H1 (cell line): Measurements from ENCODE around the gene MYH16. TPM values are rescaled to one million over a fixed set of nuclear protein-coding genes. Genes with fewer than 3 reads are reported as not detected.

ENCODE experiments used
- CTCF ChIA-PET: fragments of 300-600 bp; sonication (Branson Sonifier 250); formaldehyde crosslinking; loops from one replicate; lab custom pipeline; 2021; ENCODE audit not compliant: partially characterized antibody; lab: Charles Lee
- POLR2A ChIA-PET: fragments of 300-600 bp; sonication (Branson Sonifier 250); formaldehyde crosslinking; loops from one replicate; lab custom pipeline; 2021; ENCODE audit warnings: inconsistent platforms; ENCODE audit not compliant: partially characterized antibody; lab: Charles Lee
- DNase-seq, 2 experiments: peaks; one replicate each; pipeline versions ENCODE4 v3.0.0 to v3.0.0-alpha.2; 2010 to 2022; ENCODE audit warnings: low spot score in 2 of 2, low read depth in 1 of 2, mixed read lengths in 1 of 2
- FAIRE-seq: peaks from 2 replicates; lab custom pipeline; 2011; peaks lifted over from hg19 to GRCh38; lab: Jason Lieb, UNC
- H2AFZ ChIP-seq: 2 replicates; pipeline ENCODE4 v1.8.1; 2012; ENCODE audit warnings: low read length, inconsistent platforms
- H2AK5ac ChIP-seq: 2 replicates; pipeline ENCODE4 v1.6.1; 2013; ENCODE audit warnings: low read depth, low read length
- H2BK120ac ChIP-seq: replicated peaks from 2 replicates; pipeline ENCODE3; 2013; ENCODE audit warnings: low read depth, low read length, inconsistent platforms
- H2BK12ac ChIP-seq: 2 replicates; pipeline ENCODE4 v1.6.1; 2013; ENCODE audit warnings: low read depth, low read length
- H2BK15ac ChIP-seq: 2 replicates; pipeline ENCODE4 v1.6.1; 2013; ENCODE audit warnings: low read length
- H2BK20ac ChIP-seq: 2 replicates; pipeline ENCODE4 v1.6.1; 2013; ENCODE audit warnings: low read length
- H2BK5ac ChIP-seq: 2 replicates; pipeline ENCODE4 v1.6.1; 2013; ENCODE audit warnings: low read depth, low read length
- H3K14ac ChIP-seq: 2 replicates; pipeline ENCODE4 v1.6.1; 2013; ENCODE audit warnings: inconsistent platforms; ENCODE audit not compliant: insufficient read length
- H3K18ac ChIP-seq: 2 replicates; pipeline ENCODE4 v1.6.1; 2013; ENCODE audit warnings: low read length; ENCODE audit errors: extremely low read depth
- H3K23ac ChIP-seq: 2 replicates; pipeline ENCODE4 v1.6.1; 2013; ENCODE audit warnings: inconsistent platforms; ENCODE audit not compliant: insufficient read length
- H3K23me2 ChIP-seq: 2 replicates; pipeline ENCODE4 v1.6.1; 2013; ENCODE audit warnings: low read depth, low read length
- H3K27ac ChIP-seq: 2 replicates; pipeline ENCODE4 v1.6.1; 2011; ENCODE audit warnings: low read depth, low read length, inconsistent platforms
- H3K27me3 ChIP-seq, 4 experiments: replicated peaks in 1 of 4; 1 replicate in 1 of 4; 2 replicates in 3 of 4; pipeline versions ENCODE4 v1.6.1 to v1.8.1; 2011 to 2013; ENCODE audit warnings: low read length in 3 of 4, mild to moderate bottlenecking in 3 of 4, inconsistent platforms in 2 of 4, mixed read lengths in 2 of 4, moderate library complexity in 1 of 4; ENCODE audit not compliant: control insufficient read depth in 3 of 4, insufficient read depth in 3 of 4; ENCODE audit errors: extremely low read depth in 1 of 4
- H3K36me3 ChIP-seq, 4 experiments: 2 replicates each; pipeline versions ENCODE4 v1.6.1 to v1.8.1; 2011 to 2013; ENCODE audit warnings: mild to moderate bottlenecking in 4 of 4, low read length in 3 of 4, moderate library complexity in 2 of 4, control low read depth in 1 of 4, inconsistent platforms in 1 of 4; ENCODE audit not compliant: insufficient read depth in 4 of 4, control insufficient read depth in 2 of 4
- H3K4ac ChIP-seq: replicated peaks from 2 replicates; pipeline ENCODE3; 2013; ENCODE audit warnings: low read length, low read depth, mixed read lengths, inconsistent platforms; ENCODE audit not compliant: insufficient read length
- H3K4me1 ChIP-seq, 4 experiments: replicated peaks in 1 of 4; 1 replicate in 1 of 4; 2 replicates in 3 of 4; pipeline versions ENCODE4 v1.6.1 to v1.8.1; 2011 to 2013; ENCODE audit warnings: low read length in 3 of 4, inconsistent platforms in 2 of 4, mixed read lengths in 1 of 4; ENCODE audit not compliant: insufficient read depth in 4 of 4, control insufficient read depth in 3 of 4
- H3K4me2 ChIP-seq, 2 experiments: 2 replicates each; pipeline versions ENCODE4 v1.6.1 to v1.8.1; 2011 to 2013; ENCODE audit warnings: low read depth in 2 of 2, low read length in 2 of 2, control low read depth in 1 of 2, inconsistent platforms in 1 of 2, mild to moderate bottlenecking in 1 of 2; ENCODE audit not compliant: insufficient read depth in 1 of 2
- H3K4me3 ChIP-seq, 4 experiments: fragments of 200-600, 300-600 bp in 1 of 4; sonication (generic), shearing (Covaris generic), sonication (Bioruptor Twin) in 1 of 4; 2 replicates each; pipeline versions ENCODE4 v1.5.1 to v1.8.1; 2011 to 2016; ENCODE audit warnings: low read length in 4 of 4, low read depth in 3 of 4, control low read depth in 2 of 4, inconsistent platforms in 2 of 4, mild to moderate bottlenecking in 2 of 4, mixed read lengths in 1 of 4, moderate library complexity in 1 of 4; ENCODE audit not compliant: insufficient read depth in 2 of 4; ENCODE audit errors: extremely low read depth in 1 of 4
- H3K56ac ChIP-seq: replicated peaks from 2 replicates; pipeline ENCODE3; 2013; ENCODE audit warnings: low read depth, mild to moderate bottlenecking, mixed read lengths, low read length, inconsistent platforms; ENCODE audit not compliant: insufficient read length
- H3K79me1 ChIP-seq: 2 replicates; pipeline ENCODE4 v1.6.1; 2013; ENCODE audit warnings: low read depth, low read length, control low read depth
- H3K79me2 ChIP-seq, 2 experiments: 2 replicates each; pipeline versions ENCODE4 v1.6.1 to v1.8.1; 2012 to 2013; ENCODE audit warnings: low read length in 2 of 2, mild to moderate bottlenecking in 2 of 2, inconsistent platforms in 1 of 2; ENCODE audit not compliant: insufficient read depth in 2 of 2, control insufficient read depth in 1 of 2
- H3K9ac ChIP-seq, 4 experiments: replicated peaks in 1 of 4; 1 replicate in 1 of 4; 2 replicates in 3 of 4; pipeline versions ENCODE4 v1.6.1 to v1.8.1; 2011 to 2013; ENCODE audit warnings: low read depth in 3 of 4, low read length in 3 of 4, control low read depth in 2 of 4, mild to moderate bottlenecking in 2 of 4, moderate library complexity in 2 of 4, inconsistent platforms in 1 of 4; ENCODE audit errors: extremely low read depth in 1 of 4
- H3K9me3 ChIP-seq, 2 experiments: 2 replicates each; pipeline versions ENCODE4 v1.6.1 to v1.8.1; 2012 to 2013; ENCODE audit warnings: mild to moderate bottlenecking in 2 of 2, moderate library complexity in 2 of 2, control low read depth in 1 of 2, inconsistent platforms in 1 of 2, low read depth in 1 of 2, low read length in 1 of 2, mixed read lengths in 1 of 2; ENCODE audit not compliant: insufficient read depth in 2 of 2
- H4K20me1 ChIP-seq, 2 experiments: replicated peaks in 1 of 2; 2 replicates each; pipeline versions ENCODE3 to v1.8.1; 2011 to 2013; ENCODE audit warnings: inconsistent platforms in 2 of 2, low read length in 2 of 2, mild to moderate bottlenecking in 1 of 2; ENCODE audit not compliant: insufficient read depth in 2 of 2, control insufficient read depth in 1 of 2
- H4K5ac ChIP-seq: 2 replicates; pipeline ENCODE4 v1.6.1; 2013; ENCODE audit warnings: low read length, low read depth, mixed read lengths, inconsistent platforms; ENCODE audit not compliant: insufficient read length
- H4K8ac ChIP-seq: 2 replicates; pipeline ENCODE4 v1.8.0; 2013; ENCODE audit warnings: mild to moderate bottlenecking, moderate library complexity, low read length, inconsistent platforms; ENCODE audit not compliant: insufficient read depth; ENCODE audit errors: extremely low read depth
- H4K91ac ChIP-seq: replicated peaks from 2 replicates; pipeline ENCODE3; 2013; ENCODE audit warnings: low read length, mixed read lengths, inconsistent platforms; ENCODE audit not compliant: insufficient read length
- CBX8 ChIP-seq: fragments of 300-800, 300-1000 bp; sonication (generic); IDR thresholded peaks from 2 replicates; pipeline ENCODE4 v1.7.1; 2016; ENCODE audit warnings: low read depth, low read length, borderline replicate concordance
- CHD1 ChIP-seq: IDR thresholded peaks from 2 replicates; pipeline ENCODE4 v1.6.1; 2012; ENCODE audit warnings: low read depth, low read length, improper control_type of control experiment
- GABPA ChIP-seq: IDR thresholded peaks from 2 replicates; pipeline ENCODE4 v1.6.1; 2011; ENCODE audit warnings: mild to moderate bottlenecking, low read length, moderate library complexity, borderline replicate concordance; ENCODE audit not compliant: insufficient read depth
- KDM5A ChIP-seq: fragments of 200-600 bp; IDR thresholded peaks from 2 replicates; pipeline ENCODE4 v1.7.1; 2012; ENCODE audit warnings: mild to moderate bottlenecking, low read length, inconsistent platforms, mixed read lengths
- MAFK ChIP-seq: IDR thresholded peaks from 2 replicates; pipeline ENCODE4 v1.6.1; 2012; ENCODE audit warnings: low read depth, mild to moderate bottlenecking, improper control_type of control experiment, low read length
- SRF ChIP-seq: IDR thresholded peaks from 2 replicates; pipeline ENCODE4 v1.6.1; 2011; ENCODE audit warnings: mild to moderate bottlenecking, low read depth, low read length, moderate library complexity
- ZNF274 ChIP-seq: IDR thresholded peaks from 2 replicates; pipeline ENCODE4 v1.7.0; 2012; ENCODE audit warnings: low read length, borderline replicate concordance; ENCODE audit errors: extremely low read depth
- WGBS, 2 experiments: shearing (Covaris generic) in 1 of 2; methylation state at CpG; one replicate each; pipeline versions ENCODE4 v1.1.6 to v1.1.7; 2013 to 2015; ENCODE audit warnings: low lambda C conversion rate in 2 of 2, mixed read lengths in 2 of 2, inconsistent platforms in 1 of 2, low coverage in 1 of 2, missing lambda C conversion rate in 1 of 2; ENCODE audit not compliant: insufficient replicate concordance in 2 of 2, insufficient coverage in 1 of 2, insufficient read length in 1 of 2; ENCODE audit errors: extremely low coverage in 1 of 2, missing lambda C conversion rate in 1 of 2; 5-methylcytosine and 5-hydroxymethylcytosine counted together
- polyA plus RNA-seq, 7 experiments: library from polyadenylated mRNA; depleted of rRNA in 3 of 7; stranded (reverse) in 5 of 7; unstranded in 2 of 7; fragments of >200 nt in 5 of 7; fragments of 200-250 nt in 2 of 7; gene quantifications; 1 replicate in 5 of 7; 2 replicates in 1 of 7; 4 replicates in 1 of 7; pipeline versions ENCODE4 v1.2.1 to v1.2.3, GENCODE V29; 2011 to 2013; ENCODE audit warnings: missing spikeins in 2 of 7, mixed read lengths in 2 of 7
- total RNA-seq: library from RNA; stranded (reverse); fragmentation: NEBNext Ultra II Directional; extraction: Animal tissue kit (Norgen Biotek cat#: 25700); gene quantifications from 2 replicates; pipeline ENCODE4 v1.2.1, GENCODE V29; 2021

MYH16 gene
- total and polyA plus RNA-seq, 2 of the 8 experiments (the other 6 are each of a cell fraction or from before 2014, with no cell fraction given) = not detected

- Histone ChIP-seq H2BK15ac (no peak overlapping the region), H2BK20ac (no peak overlapping the region), H3K23me2 (no peaks in the 10 kb centered on the region), H3K23ac (no peak overlapping the region), H2BK120ac (no peak overlapping the region), H4K8ac (no peak overlapping the region), H3K18ac (no peak overlapping the region), H2AFZ (no peak overlapping the region), H2BK5ac (no peak overlapping the region), H4K91ac (no peak overlapping the region), H3K4ac (no peak overlapping the region), H3K27me3 (no peaks in the 10 kb centered on the region), H3K79me1 (no peaks in the 10 kb centered on the region), H3K4me3 (no peak overlapping the region), H3K4me2 (no peak overlapping the region), H3K4me1 (no peaks in the 10 kb centered on the region), H3K14ac (no peak overlapping the region), H3K9ac (no peak overlapping the region), H2AK5ac (no peak overlapping the region), H4K5ac (no peak overlapping the region), H3K9me3 (peaks cover 5 to 6% of the 10 kb centered on the region in 2 experiments; a peak in 2 of 4 replicates), H3K56ac (no peak overlapping the region), H3K27ac (no peak overlapping the region), H4K20me1 (no peaks in the 10 kb centered on the region), H3K79me2 (no peaks in the 10 kb centered on the region), H3K36me3 (no peaks in the 10 kb centered on the region), H2BK12ac (no peak overlapping the region)
- FAIRE-seq (no peak), DNase-seq (no peak)
- ChIA-PET CTCF (interaction anchor here (1.3 to 1.5 kb wide), 2 partner anchors 62 to 197 kb away, joined by 3 read pairs; no protein-coding TSS in a partner anchor), POLR2A (interaction anchor here (0.6 to 0.7 kb wide), 3 partner anchors 50 to 586 kb away, joined by 3 to 4 read pairs (median 4); no protein-coding TSS in a partner anchor)
- WGBS, 2 experiments = 83% methylated on average over 9 of the region's 9 CpGs; no CpG with 5 or more reads in 1 of the 2 experiments
- TF ChIP-seq CHD1 (no peak), KDM5A (no peak), MAFK (no peak), ZNF274 (no peak), SRF (no peak), CBX8 (no peak), GABPA (no peak)
Measured at GRCh38 chr7:99234185-99234584, 38.5 kb upstream of the MYH16 start.
